ENCODE measurements around the gene COMMD1. TPM values are rescaled to one million over a fixed set of nuclear protein-coding genes. Genes with fewer than 3 reads are reported as not detected.
"Not testable (repeated sequence)": the region's sequence is repeated elsewhere in the genome, so short reads cannot be mapped to it uniquely, and the experiment has no call there.

The COMMD1 gene
- total RNA-seq, 1 experiment from 2014 or later, result 32.4 TPM

GRCh38 chr2:62099523-62100175 is 194.2 kb downstream of the COMMD1 start:
- DNase-seq (ENCODE audit: low read depth), result no peak
- in situ Hi-C loops (cut with HindIII; ENCODE audit: low pct_unique_long_range_greater_than_20kb, low sequenced_read_pairs), result no loop called here

GRCh38 chr2:62101886-62102285 is 196.4 kb downstream of the COMMD1 start:
- DNase-seq (ENCODE audit: low read depth), result no peak
- in situ Hi-C loops (cut with HindIII; ENCODE audit: low pct_unique_long_range_greater_than_20kb, low sequenced_read_pairs), result no loop called here

- in situ Hi-C loops (cut with HindIII; ENCODE audit: low pct_unique_long_range_greater_than_20kb, low sequenced_read_pairs), result no loop called here
- DNase-seq (ENCODE audit: low read depth), result no peak
Observed at GRCh38 chr2:62102402-62102920, 197.0 kb downstream of the COMMD1 start.

GRCh38 chr2:62109554-62109953 is 204.1 kb downstream of the COMMD1 start:
- in situ Hi-C loops (cut with HindIII; ENCODE audit: low pct_unique_long_range_greater_than_20kb, low sequenced_read_pairs), result no loop called here
- no peak for DNase-seq (ENCODE audit: low read depth)

- in situ Hi-C loops (cut with HindIII; ENCODE audit: low pct_unique_long_range_greater_than_20kb, low sequenced_read_pairs), result no loop called here
Observed at GRCh38 chr2:62110415-62111025, 205.0 kb downstream of the COMMD1 start.

GRCh38 chr2:62112179-62112578 is 206.7 kb downstream of the COMMD1 start:
- in situ Hi-C loops (cut with HindIII; ENCODE audit: low pct_unique_long_range_greater_than_20kb, low sequenced_read_pairs), result no loop called here
- no peak for DNase-seq (ENCODE audit: low read depth)

More at GRCh38 chr2:62110415-62111025, 205.0 kb downstream of the COMMD1 start:
- DNase-seq (ENCODE audit: low read depth), result no peak

- in situ Hi-C loops (cut with HindIII; ENCODE audit: low pct_unique_long_range_greater_than_20kb, low sequenced_read_pairs), result no loop called here
- no peak for DNase-seq (ENCODE audit: low read depth)
Observed at GRCh38 chr2:62114564-62114963, 209.1 kb downstream of the COMMD1 start.

GRCh38 chr2:62116983-62117382 is 211.5 kb downstream of the COMMD1 start:
- no peak for DNase-seq (ENCODE audit: low read depth)
- in situ Hi-C loops (cut with HindIII; ENCODE audit: low pct_unique_long_range_greater_than_20kb, low sequenced_read_pairs), result no loop called here

- no peak for DNase-seq (ENCODE audit: low read depth)
- in situ Hi-C loops (cut with HindIII; ENCODE audit: low pct_unique_long_range_greater_than_20kb, low sequenced_read_pairs), result no loop called here
Observed at GRCh38 chr2:62118160-62118559, 212.7 kb downstream of the COMMD1 start.

- in situ Hi-C loops (cut with HindIII; ENCODE audit: low pct_unique_long_range_greater_than_20kb, low sequenced_read_pairs), result no loop called here
- DNase-seq (ENCODE audit: low read depth), result no peak
Observed at GRCh38 chr2:62119311-62119974, 214.0 kb downstream of the COMMD1 start.

GRCh38 chr2:62126239-62126638 is 220.8 kb downstream of the COMMD1 start:
- in situ Hi-C loops (cut with HindIII; ENCODE audit: low pct_unique_long_range_greater_than_20kb, low sequenced_read_pairs); DNase-seq (ENCODE audit: low read depth): not testable (repeated sequence)

GRCh38 chr2:62133320-62133823 is 227.9 kb downstream of the COMMD1 start:
- in situ Hi-C loops (cut with HindIII; ENCODE audit: low pct_unique_long_range_greater_than_20kb, low sequenced_read_pairs), result no loop called here
- DNase-seq (ENCODE audit: low read depth), result no peak

- in situ Hi-C loops (cut with HindIII; ENCODE audit: low pct_unique_long_range_greater_than_20kb, low sequenced_read_pairs), result no loop called here
Observed at GRCh38 chr2:62136956-62137830, 231.7 kb downstream of the COMMD1 start.

GRCh38 chr2:62140426-62141141 is 235.1 kb downstream of the COMMD1 start:
- DNase-seq (ENCODE audit: low read depth), result no peak
- in situ Hi-C loops (cut with HindIII; ENCODE audit: low pct_unique_long_range_greater_than_20kb, low sequenced_read_pairs), result no loop called here

More at GRCh38 chr2:62136956-62137830, 231.7 kb downstream of the COMMD1 start:
- no peak for DNase-seq (ENCODE audit: low read depth)

- no peak for DNase-seq (ENCODE audit: low read depth)
- in situ Hi-C loops (cut with HindIII; ENCODE audit: low pct_unique_long_range_greater_than_20kb, low sequenced_read_pairs), result no loop called here
Observed at GRCh38 chr2:62141142-62141740, 235.8 kb downstream of the COMMD1 start.

- DNase-seq (ENCODE audit: low read depth), result no peak
- in situ Hi-C loops (cut with HindIII; ENCODE audit: low pct_unique_long_range_greater_than_20kb, low sequenced_read_pairs), result no loop called here
Observed at GRCh38 chr2:62142054-62142453, 236.6 kb downstream of the COMMD1 start.

- in situ Hi-C loops (cut with HindIII; ENCODE audit: low pct_unique_long_range_greater_than_20kb, low sequenced_read_pairs), result no loop called here
- no peak for DNase-seq (ENCODE audit: low read depth)
Observed at GRCh38 chr2:62143696-62144095, 238.2 kb downstream of the COMMD1 start.

Measured in Caki2 (cell line).